GM23338 (cell line): ENCODE data around the gene MEGF8. TPM values are rescaled to one million over a fixed set of nuclear protein-coding genes. Genes with fewer than 3 reads are reported as not detected.
A peak's percentile ranks its signal among the peaks of the same experiment; 100 is the strongest.

Experiments used
- ATAC-seq: fragments of 200-7000 bp; cut with Tn5 transposase; 3 replicates; pipeline ENCODE4 v1.9.1; 2020
- DNase-seq: peaks from one replicate; pipeline ENCODE4 v3.0.0-alpha.2; 2015; ENCODE audit warnings: low spot score
- H2AFZ ChIP-seq: fragments of 200-600 bp; sonication (generic); 2 replicates; pipeline ENCODE4 v1.8.0; 2016; ENCODE audit warnings: antibody characterized with exemption, mild to moderate bottlenecking, moderate library complexity
- H3F3A ChIP-seq: fragments of 200-600 bp; sonication (generic); replicated peaks from 2 replicates; pipeline ENCODE4 v1.8.0; 2017; ENCODE audit warnings: antibody characterized with exemption, mixed run types, low read depth
- H3K27ac ChIP-seq: fragments of 200-600 bp; sonication (generic); 2 replicates; pipeline ENCODE4 v1.6.1; 2016; ENCODE audit warnings: low read depth
- H3K27me3 ChIP-seq: fragments of 200-600 bp; sonication (generic); 2 replicates; pipeline ENCODE4 v1.8.0; 2016; ENCODE audit warnings: mild to moderate bottlenecking, mixed run types, moderate library complexity; ENCODE audit not compliant: insufficient read depth
- H3K36me3 ChIP-seq: fragments of 200-600 bp; sonication (generic); 2 replicates; pipeline ENCODE4 v1.8.0; 2016; ENCODE audit warnings: mild to moderate bottlenecking; ENCODE audit not compliant: insufficient read depth
- H3K4me1 ChIP-seq: fragments of 200-600 bp; sonication (generic); 2 replicates; pipeline ENCODE4 v1.8.0; 2016; ENCODE audit warnings: mild to moderate bottlenecking, moderate library complexity; ENCODE audit not compliant: insufficient read depth
- H3K4me2 ChIP-seq: fragments of 200-600 bp; sonication (generic); 2 replicates; pipeline ENCODE4 v1.7.1; 2017; ENCODE audit warnings: mixed run types
- H3K4me3 ChIP-seq: fragments of 200-600 bp; sonication (generic); 2 replicates; pipeline ENCODE4 v1.6.1; 2016; ENCODE audit warnings: mixed run types
- H3K79me2 ChIP-seq: fragments of 200-600 bp; sonication (generic); replicated peaks from 2 replicates; pipeline ENCODE4 v1.8.0; 2017; ENCODE audit warnings: mild to moderate bottlenecking; ENCODE audit not compliant: insufficient read depth
- H3K9me2 ChIP-seq: fragments of 200-600 bp; sonication (generic); 2 replicates; pipeline ENCODE4 v1.8.0; 2017; ENCODE audit not compliant: insufficient read depth
- H4K20me1 ChIP-seq: fragments of 200-600 bp; sonication (generic); replicated peaks from 2 replicates; pipeline ENCODE4 v1.8.0; 2017; ENCODE audit warnings: mild to moderate bottlenecking; ENCODE audit not compliant: insufficient read depth
- H3K27ac Mint-ChIP-seq: 2 replicates; pipeline ENCODE4 v1.8.0; 2020; ENCODE audit warnings: inconsistent platforms, mild to moderate bottlenecking, moderate library complexity, mixed read lengths
- H3K27me3 Mint-ChIP-seq: 3 replicates; pipeline ENCODE4 v1.8.0; 2022; ENCODE audit warnings: low read depth, mild to moderate bottlenecking, moderate library complexity, mixed read lengths, inconsistent platforms; ENCODE audit not compliant: insufficient read depth, poor library complexity
- H3K36me3 Mint-ChIP-seq: 3 replicates; pipeline ENCODE4 v1.8.0; 2021; ENCODE audit warnings: low read depth, mild to moderate bottlenecking, inconsistent platforms, moderate library complexity, mixed read lengths
- H3K4me1 Mint-ChIP-seq: 3 replicates; pipeline ENCODE4 v1.8.0; 2020; ENCODE audit warnings: mild to moderate bottlenecking, inconsistent platforms, mixed read lengths
- H3K4me3 Mint-ChIP-seq: 3 replicates; pipeline ENCODE4 v1.8.0; 2021; ENCODE audit warnings: moderate library complexity, mild to moderate bottlenecking, inconsistent platforms, mixed read lengths
- H3K9me3 Mint-ChIP-seq: 3 replicates; pipeline ENCODE4 v1.8.0; 2020; ENCODE audit warnings: moderate library complexity, mild to moderate bottlenecking, inconsistent platforms, mixed read lengths
- CREB1 ChIP-seq: fragments of 250-450 bp; sonication (Bioruptor Pico); IDR thresholded peaks from 2 replicates; pipeline ENCODE4 v1.5.0; 2020; ENCODE audit warnings: low read depth, mild to moderate bottlenecking, moderate library complexity
- NANOG ChIP-seq: IDR thresholded peaks from 2 replicates; pipeline ENCODE4 v1.6.1; 2016; ENCODE audit warnings: antibody characterized with exemption, borderline replicate concordance
- POLR2AphosphoS5 ChIP-seq: IDR thresholded peaks from 2 replicates; pipeline ENCODE4 v1.6.1; 2016; ENCODE audit warnings: antibody characterized with exemption, low read depth
- REST ChIP-seq: IDR thresholded peaks from one replicate; pipeline ENCODE4 v1.6.1; 2018; ENCODE audit warnings: antibody characterized with exemption; ENCODE audit not compliant: unreplicated experiment
- STAT1 ChIP-seq: IDR thresholded peaks from one replicate; pipeline ENCODE4 v1.6.1; 2016; ENCODE audit warnings: antibody characterized with exemption; ENCODE audit not compliant: unreplicated experiment
- ZNF114 ChIP-seq: fragments of 250-450 bp; sonication (Bioruptor Pico); IDR thresholded peaks from 2 replicates; pipeline ENCODE4 v1.5.0; 2020; ENCODE audit warnings: mild to moderate bottlenecking, moderate library complexity
- ZNF331 ChIP-seq: fragments of 250-450 bp; sonication (Bioruptor Pico); IDR thresholded peaks from 2 replicates; pipeline ENCODE4 v1.5.0; 2020; ENCODE audit warnings: low read depth, mild to moderate bottlenecking, moderate library complexity
- ZNF462 ChIP-seq: fragments of 250-450 bp; sonication (Bioruptor Pico); IDR thresholded peaks from 2 replicates; pipeline ENCODE4 v1.5.0; 2020; ENCODE audit warnings: mild to moderate bottlenecking, moderate library complexity
- polyA plus RNA-seq: library from polyadenylated mRNA; unstranded; fragments of >200 nt; fragmentation: Nextera tagmentation; extraction: Ambion mirVana; gene quantifications from 2 replicates; pipeline ENCODE4 v1.2.1, GENCODE V29; 2016
- total RNA-seq: library from RNA; depleted of rRNA; stranded (reverse); fragments of >200 nt; shearing (Covaris generic); gene quantifications from 2 replicates; pipeline ENCODE4 v1.2.3, GENCODE V29; 2014
- TF ChIP-seq, protein P1 (sequence below), 2 experiments: fragments of 200-600 bp in 1 of 2; sonication (generic) in 1 of 2; conservative IDR thresholded peaks; 2 replicates each; pipeline versions ENCODE4 v1.5.1 to v1.6.1; 2016 to 2017; ENCODE audit warnings: antibody characterized with exemption in 2 of 2, low read depth in 2 of 2, mild to moderate bottlenecking in 2 of 2, moderate library complexity in 1 of 2
- TF ChIP-seq, protein P2 (sequence below): IDR thresholded peaks from 2 replicates; pipeline ENCODE4 v1.6.1; 2016; ENCODE audit warnings: antibody characterized with exemption

The MEGF8 gene
- total and polyA plus RNA-seq, 2 experiments from 2014 or later = 6.2 to 40.5 TPM

GRCh38 chr19:42278452-42279154 is 46.8 kb upstream of the MEGF8 start (continued):
- no peak for TF ChIP-seq ZNF462
- no peak for TF ChIP-seq ZNF331 (CRISPR knock-in tag)
- no peak for TF ChIP-seq STAT1
- no peak for TF ChIP-seq NANOG
- TF ChIP-seq POLR2AphosphoS5 = no peak

GRCh38 chr19:42279155-42279901 is 46.1 kb upstream of the MEGF8 start:
- peaks cover 17% of the 10 kb centered on the region; the same call in 1 of the 2 replicates for H3F3A ChIP-seq
- H3K4me3 Mint-ChIP-seq = peak overlapping the region; percentile 73
- H3K36me3 Mint-ChIP-seq = peaks cover 7% of the 10 kb centered on the region; the same call in 2 of the 3 replicates
- H3K79me2 ChIP-seq = peaks cover 3% of the 10 kb centered on the region; the same call in 1 of the 2 replicates
- DNase-seq (peak; percentile 51), ATAC-seq (peak; percentile 2)
- peak overlapping the region; percentile 10; the same call in 1 of the 2 replicates for H3K27ac Mint-ChIP-seq
- no peaks in the 10 kb centered on the region; the same call in 2 of the 3 replicates for H3K9me3 Mint-ChIP-seq
- H4K20me1 ChIP-seq = 0 out of 2 replicates have a peak, but pooled peaks cover 3% of the 10 kb centered on the region
- no peaks in the 10 kb centered on the region for H3K9me2 ChIP-seq
- peak overlapping the region; percentile 96 for H3K4me3 ChIP-seq
- H3K36me3 ChIP-seq = no peaks in the 10 kb centered on the region
- H2AFZ ChIP-seq = no peak overlapping the region
- peak overlapping the region; percentile 94 for H3K4me2 ChIP-seq
- peaks cover 18% of the 10 kb centered on the region for H3K27me3 Mint-ChIP-seq
- H3K27ac ChIP-seq = no peak overlapping the region
- H3K4me1 Mint-ChIP-seq = peaks cover 26% of the 10 kb centered on the region
- H3K27me3 ChIP-seq = no peaks in the 10 kb centered on the region
- H3K4me1 ChIP-seq = peaks cover 27% of the 10 kb centered on the region
- TF ChIP-seq, protein P1, sequence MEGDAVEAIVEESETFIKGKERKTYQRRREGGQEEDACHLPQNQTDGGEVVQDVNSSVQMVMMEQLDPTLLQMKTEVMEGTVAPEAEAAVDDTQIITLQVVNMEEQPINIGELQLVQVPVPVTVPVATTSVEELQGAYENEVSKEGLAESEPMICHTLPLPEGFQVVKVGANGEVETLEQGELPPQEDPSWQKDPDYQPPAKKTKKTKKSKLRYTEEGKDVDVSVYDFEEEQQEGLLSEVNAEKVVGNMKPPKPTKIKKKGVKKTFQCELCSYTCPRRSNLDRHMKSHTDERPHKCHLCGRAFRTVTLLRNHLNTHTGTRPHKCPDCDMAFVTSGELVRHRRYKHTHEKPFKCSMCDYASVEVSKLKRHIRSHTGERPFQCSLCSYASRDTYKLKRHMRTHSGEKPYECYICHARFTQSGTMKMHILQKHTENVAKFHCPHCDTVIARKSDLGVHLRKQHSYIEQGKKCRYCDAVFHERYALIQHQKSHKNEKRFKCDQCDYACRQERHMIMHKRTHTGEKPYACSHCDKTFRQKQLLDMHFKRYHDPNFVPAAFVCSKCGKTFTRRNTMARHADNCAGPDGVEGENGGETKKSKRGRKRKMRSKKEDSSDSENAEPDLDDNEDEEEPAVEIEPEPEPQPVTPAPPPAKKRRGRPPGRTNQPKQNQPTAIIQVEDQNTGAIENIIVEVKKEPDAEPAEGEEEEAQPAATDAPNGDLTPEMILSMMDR (conservative IDR thresholded peaks at IDR 0.05; ENCODE audit: low read depth in 2 of 2) = no peak
- TF ChIP-seq STAT1 = no peak
- no peak for TF ChIP-seq NANOG
- TF ChIP-seq POLR2AphosphoS5 = no peak
- no peak for TF ChIP-seq ZNF114 (CRISPR knock-in tag)
- TF ChIP-seq REST = no peak
- TF ChIP-seq CREB1 (CRISPR knock-in tag) = no peak
- TF ChIP-seq, protein P2, sequence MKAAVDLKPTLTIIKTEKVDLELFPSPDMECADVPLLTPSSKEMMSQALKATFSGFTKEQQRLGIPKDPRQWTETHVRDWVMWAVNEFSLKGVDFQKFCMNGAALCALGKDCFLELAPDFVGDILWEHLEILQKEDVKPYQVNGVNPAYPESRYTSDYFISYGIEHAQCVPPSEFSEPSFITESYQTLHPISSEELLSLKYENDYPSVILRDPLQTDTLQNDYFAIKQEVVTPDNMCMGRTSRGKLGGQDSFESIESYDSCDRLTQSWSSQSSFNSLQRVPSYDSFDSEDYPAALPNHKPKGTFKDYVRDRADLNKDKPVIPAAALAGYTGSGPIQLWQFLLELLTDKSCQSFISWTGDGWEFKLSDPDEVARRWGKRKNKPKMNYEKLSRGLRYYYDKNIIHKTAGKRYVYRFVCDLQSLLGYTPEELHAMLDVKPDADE = no peak
